Activated T-helper 1 cell treated with anti-CD3 and anti-CD28 coated beads, Interleukin-12 subunit alpha, Interleukin-12 subunit beta, Interleukin-2, Interleukin-4 antibody, amounts not matched to agents 30 ng/mL and 10 ng/mL and 1 ng/mL, durations not matched to agents 14 hours and 24 hours and 36 hours (primary cell): Measurements from ENCODE around the gene IGFBP5. TPM values are rescaled to one million over a fixed set of nuclear protein-coding genes. Genes with fewer than 3 reads are reported as not detected.

Source experiments
- DNase-seq: peaks from one replicate; pipeline ENCODE4 v3.0.0; 2021; ENCODE audit warnings: low spot score
- H3K27ac Mint-ChIP-seq: one replicate; pipeline ENCODE4 v1.8.0; 2021; ENCODE audit warnings: mild to moderate bottlenecking, mixed read lengths
- H3K27me3 Mint-ChIP-seq: one replicate; pipeline ENCODE4 v1.8.0; 2022; ENCODE audit warnings: mild to moderate bottlenecking, moderate library complexity, mixed read lengths; ENCODE audit not compliant: insufficient read depth
- H3K36me3 Mint-ChIP-seq: one replicate; pipeline ENCODE4 v1.8.0; 2021; ENCODE audit warnings: low read depth, mixed read lengths
- H3K4me1 Mint-ChIP-seq: one replicate; pipeline ENCODE4 v1.8.0; 2021; ENCODE audit warnings: low read depth, mixed read lengths
- H3K4me3 Mint-ChIP-seq: one replicate; pipeline ENCODE4 v1.8.0; 2021; ENCODE audit warnings: mild to moderate bottlenecking, moderate library complexity, mixed read lengths
- H3K9me3 Mint-ChIP-seq: one replicate; pipeline ENCODE4 v1.8.0; 2021; ENCODE audit warnings: mixed read lengths
- intact Hi-C: fragments of 100-400 bp; cut with micrococcal nuclease; formaldehyde crosslinking; loops from one replicate; pipeline ENCODE4 v1.15.1; 2024
- total RNA-seq: library from RNA; stranded (reverse); gene quantifications from 2 replicates; pipeline ENCODE4 v1.2.3, GENCODE V29; 2022

Gene IGFBP5
- total RNA-seq, 1 donor from 2014 or later: not detected

GRCh38 chr2:216678813-216679657 lies 16.3 kb downstream of the IGFBP5 start:
- no peaks in the 10 kb centered on the region for H3K36me3 Mint-ChIP-seq
- no peak overlapping the region for H3K27ac Mint-ChIP-seq
- H3K27me3 Mint-ChIP-seq: peaks cover 6% of the 10 kb centered on the region
- DNase-seq: no peak
- intact Hi-C loops: no loop called here
- H3K4me3 Mint-ChIP-seq: no peak overlapping the region
- no peaks in the 10 kb centered on the region for H3K9me3 Mint-ChIP-seq
- peaks cover 10% of the 10 kb centered on the region for H3K4me1 Mint-ChIP-seq

GRCh38 chr2:216678098-216678465 lies 17.3 kb downstream of the IGFBP5 start:
- no peak for DNase-seq
- intact Hi-C loops: no loop called here
- peaks cover 10% of the 10 kb centered on the region for H3K4me1 Mint-ChIP-seq
- H3K4me3 Mint-ChIP-seq: no peak overlapping the region
- no peaks in the 10 kb centered on the region for H3K9me3 Mint-ChIP-seq
- H3K27ac Mint-ChIP-seq: no peak overlapping the region
- no peaks in the 10 kb centered on the region for H3K36me3 Mint-ChIP-seq
- H3K27me3 Mint-ChIP-seq: no peaks in the 10 kb centered on the region

DNA sequence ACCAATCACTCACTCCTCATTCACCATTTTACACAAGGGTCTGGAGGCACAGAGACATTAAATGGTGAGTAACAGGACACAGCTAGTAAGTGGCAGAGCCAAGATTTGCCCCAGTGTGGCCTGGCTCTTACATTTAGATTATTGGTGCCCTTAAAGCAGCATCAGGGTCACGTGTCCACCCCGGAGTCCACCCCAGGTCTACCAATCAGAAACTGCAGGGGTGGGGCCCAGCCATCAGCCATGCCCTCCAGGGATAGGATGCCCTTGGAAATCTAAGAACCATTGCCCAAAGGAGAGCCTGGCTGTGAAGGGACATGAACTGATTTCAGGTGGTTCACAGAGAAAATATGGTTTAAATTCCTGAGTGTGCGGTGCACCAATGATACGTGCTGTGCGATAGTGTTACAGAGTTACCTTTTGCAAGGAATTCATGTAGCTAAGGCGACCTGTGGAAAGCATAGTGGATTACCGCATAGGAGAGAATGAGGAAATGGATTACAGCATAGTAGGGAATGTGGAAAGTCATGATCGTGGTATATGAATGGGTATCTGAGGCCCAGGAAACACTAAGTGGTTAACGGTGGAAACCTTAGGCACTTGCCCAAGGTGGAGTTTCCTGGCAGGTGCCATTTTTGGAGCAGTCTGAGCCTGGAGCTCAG lies 17.8 kb downstream of the IGFBP5 start:
- Mint-ChIP-seq H3K9me3 (no peaks in the 10 kb centered on the region), H3K36me3 (no peaks in the 10 kb centered on the region), H3K27me3 (no peaks in the 10 kb centered on the region), H3K4me1 (peaks cover 10% of the 10 kb centered on the region), H3K4me3 (no peak overlapping the region), H3K27ac (no peak overlapping the region)
- DNase-seq: no peak
- intact Hi-C loops: no loop called here

GRCh38 chr2:216676630-216677029 lies 18.7 kb downstream of the IGFBP5 start:
- Mint-ChIP-seq H3K27me3 (peaks cover 3% of the 10 kb centered on the region), H3K9me3 (no peaks in the 10 kb centered on the region), H3K36me3 (no peaks in the 10 kb centered on the region), H3K4me3 (no peak overlapping the region), H3K4me1 (peaks cover 1% of the 10 kb centered on the region), H3K27ac (no peak overlapping the region)
- no peak for DNase-seq
- intact Hi-C loops: no loop called here

- intact Hi-C loops: no loop called here
- Mint-ChIP-seq H3K4me3 (no peak overlapping the region), H3K9me3 (no peaks in the 10 kb centered on the region), H3K27ac (no peak overlapping the region), H3K36me3 (no peaks in the 10 kb centered on the region), H3K27me3 (peaks cover 5% of the 10 kb centered on the region), H3K4me1 (no peaks in the 10 kb centered on the region)
- DNase-seq: no peak
Measured at GRCh38 chr2:216674376-216674775, 21.0 kb downstream of the IGFBP5 start.

DNA sequence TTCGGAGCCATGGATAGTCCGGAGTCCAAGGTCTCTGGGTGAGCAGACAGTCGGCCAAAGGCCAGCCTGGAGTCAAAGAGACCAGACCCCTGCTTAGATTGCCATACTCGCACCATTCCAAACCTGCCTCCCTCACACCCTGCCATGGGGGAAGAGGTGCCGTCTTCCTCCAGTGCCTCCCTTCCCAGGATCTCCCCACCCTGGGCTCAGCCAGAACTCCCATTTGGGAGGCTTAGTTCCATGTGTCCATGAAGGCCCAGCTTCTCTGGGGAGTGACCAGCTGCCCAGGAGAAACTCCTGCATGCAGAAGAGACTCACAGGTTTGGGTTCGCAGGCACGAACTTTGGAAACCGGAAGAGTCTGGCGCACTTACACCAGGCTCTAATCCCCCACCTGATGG lies 21.7 kb downstream of the IGFBP5 start:
- Mint-ChIP-seq H3K9me3 (no peaks in the 10 kb centered on the region), H3K27me3 (peaks cover 5% of the 10 kb centered on the region), H3K4me3 (no peak overlapping the region), H3K36me3 (no peaks in the 10 kb centered on the region), H3K27ac (no peak overlapping the region), H3K4me1 (no peaks in the 10 kb centered on the region)
- intact Hi-C loops: no loop called here
- DNase-seq: no peak

DNA sequence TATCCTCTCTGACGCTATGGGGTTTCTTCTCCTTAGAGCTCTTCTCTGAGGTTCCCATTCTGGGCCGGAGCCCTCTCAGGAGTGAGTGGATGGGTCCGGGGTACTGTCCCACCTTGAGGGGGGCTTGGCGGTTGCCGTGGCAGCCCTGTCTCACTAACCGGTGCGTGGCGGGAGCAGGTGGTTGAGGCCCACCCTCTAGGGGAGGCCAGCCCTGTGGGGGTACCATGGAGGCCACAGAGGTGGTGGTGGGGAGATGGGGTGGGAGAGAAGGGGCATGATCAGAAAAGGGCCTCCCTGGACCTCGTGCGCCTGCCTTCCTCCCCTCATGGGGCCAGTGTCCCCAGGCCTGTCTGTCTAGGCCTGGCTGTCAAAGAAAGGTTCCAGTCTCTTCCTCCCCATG lies 22.3 kb downstream of the IGFBP5 start:
- Mint-ChIP-seq H3K9me3 (no peaks in the 10 kb centered on the region), H3K4me3 (no peak overlapping the region), H3K36me3 (no peaks in the 10 kb centered on the region), H3K27me3 (peaks cover 5% of the 10 kb centered on the region), H3K4me1 (no peaks in the 10 kb centered on the region), H3K27ac (no peak overlapping the region)
- intact Hi-C loops: no loop called here
- no peak for DNase-seq

GRCh38 chr2:216672466-216672865 lies 22.9 kb downstream of the IGFBP5 start:
- intact Hi-C loops: no loop called here
- DNase-seq: no peak
- Mint-ChIP-seq H3K9me3 (no peaks in the 10 kb centered on the region), H3K27ac (no peak overlapping the region), H3K36me3 (no peaks in the 10 kb centered on the region), H3K4me3 (no peak overlapping the region), H3K4me1 (no peaks in the 10 kb centered on the region), H3K27me3 (peaks cover 5% of the 10 kb centered on the region)

DNA sequence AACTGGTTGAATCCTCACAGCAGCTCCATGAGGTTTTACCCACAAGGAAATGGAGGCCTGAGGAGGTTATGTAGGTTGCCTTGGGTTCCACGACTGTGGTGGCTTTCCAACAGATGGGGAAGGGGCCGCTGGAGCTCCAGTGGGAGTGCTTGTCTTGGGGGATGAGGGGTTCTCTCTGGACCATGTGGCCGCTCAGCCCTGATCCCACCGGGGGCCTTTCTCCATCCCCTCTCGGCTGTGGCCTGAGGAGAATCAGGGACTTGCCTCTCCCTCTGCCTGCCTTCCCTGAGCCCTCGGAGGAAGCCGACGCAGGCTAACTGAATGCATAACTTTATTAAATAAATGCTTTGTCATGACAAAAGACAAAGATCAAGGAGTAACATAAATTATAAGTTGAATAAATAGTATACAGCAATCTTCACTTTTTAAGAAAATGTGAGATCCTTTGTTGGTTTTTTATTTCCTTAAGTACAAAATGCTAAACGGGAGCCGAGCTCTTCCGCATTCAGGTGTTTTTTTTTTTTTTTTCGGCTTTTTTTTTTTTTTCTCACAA lies 23.5 kb downstream of the IGFBP5 start:
- no peak for DNase-seq
- no peaks in the 10 kb centered on the region for H3K4me1 Mint-ChIP-seq
- intact Hi-C loops: no loop called here
- H3K27ac Mint-ChIP-seq: no peak overlapping the region
- H3K9me3 Mint-ChIP-seq: no peaks in the 10 kb centered on the region
- H3K36me3 Mint-ChIP-seq: no peaks in the 10 kb centered on the region
- peaks cover 5% of the 10 kb centered on the region for H3K27me3 Mint-ChIP-seq
- no peak overlapping the region for H3K4me3 Mint-ChIP-seq

DNA sequence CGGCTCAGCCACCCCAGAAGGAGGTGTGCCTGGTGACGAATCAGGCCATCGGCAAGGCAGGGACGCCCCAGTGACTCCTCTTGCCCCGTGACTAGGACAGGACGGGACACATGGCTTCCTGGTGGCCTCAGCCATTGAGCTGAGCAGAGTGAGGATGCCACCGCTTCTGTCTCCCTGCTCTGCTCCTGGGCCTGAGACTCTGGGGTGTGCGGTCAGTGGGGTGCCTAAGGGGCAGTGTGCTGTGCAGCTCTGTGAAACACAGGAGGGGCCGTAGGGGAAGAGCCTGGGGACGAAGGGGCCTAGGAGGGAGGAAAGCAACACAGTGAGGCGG lies 24.3 kb downstream of the IGFBP5 start:
- Mint-ChIP-seq H3K27ac (no peak overlapping the region), H3K4me3 (no peak overlapping the region), H3K27me3 (peaks cover 5% of the 10 kb centered on the region), H3K36me3 (no peaks in the 10 kb centered on the region), H3K9me3 (no peaks in the 10 kb centered on the region), H3K4me1 (no peaks in the 10 kb centered on the region)
- DNase-seq: no peak
- intact Hi-C loops: no loop called here

GRCh38 chr2:216670266-216671080 lies 24.9 kb downstream of the IGFBP5 start:
- Mint-ChIP-seq H3K27me3 (peaks cover 5% of the 10 kb centered on the region), H3K4me1 (no peaks in the 10 kb centered on the region), H3K4me3 (no peak overlapping the region), H3K27ac (no peak overlapping the region), H3K9me3 (no peaks in the 10 kb centered on the region), H3K36me3 (no peaks in the 10 kb centered on the region)
- intact Hi-C loops: no loop called here
- no peak for DNase-seq

GRCh38 chr2:216666461-216667233 lies 28.7 kb downstream of the IGFBP5 start:
- peaks cover 2% of the 10 kb centered on the region for H3K27me3 Mint-ChIP-seq
- DNase-seq: peak; percentile 62
- no peaks in the 10 kb centered on the region for H3K4me1 Mint-ChIP-seq
- H3K27ac Mint-ChIP-seq: no peak overlapping the region
- H3K9me3 Mint-ChIP-seq: no peaks in the 10 kb centered on the region
- H3K4me3 Mint-ChIP-seq: no peak overlapping the region
- intact Hi-C loops: loop anchor here (1.0 to 10.0 kb wide), 4 partner anchors 147 to 632 kb away; partner anchors contain the start of gene SMARCAL1
- no peaks in the 10 kb centered on the region for H3K36me3 Mint-ChIP-seq
